Measurements from ENCODE around the gene HRH2.
"Not testable (repeated sequence)": the region's sequence is repeated elsewhere in the genome, so short reads cannot be mapped to it uniquely, and the experiment has no call there.

HRH2 gene

DNA sequence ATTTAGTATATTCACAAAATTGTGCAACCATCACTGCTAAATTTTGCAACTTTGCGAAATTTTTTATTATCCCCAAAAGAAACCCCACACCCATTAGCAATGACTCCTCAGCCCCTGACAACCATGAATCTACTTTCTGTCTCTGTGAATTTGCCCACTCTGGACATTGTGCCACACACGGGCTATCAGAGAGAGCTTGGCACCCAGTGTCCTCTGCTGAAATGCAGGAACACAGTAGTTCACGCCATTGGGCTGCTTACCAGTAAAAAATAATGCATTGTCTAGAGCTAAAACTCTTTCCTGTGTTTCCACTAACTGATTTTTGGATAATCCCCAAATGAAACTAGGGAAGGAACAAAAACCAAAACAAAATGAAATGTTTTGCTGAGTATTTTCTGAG is 60.0 kb downstream of the HRH2 start:
- DNase-seq, result no peak

DNA sequence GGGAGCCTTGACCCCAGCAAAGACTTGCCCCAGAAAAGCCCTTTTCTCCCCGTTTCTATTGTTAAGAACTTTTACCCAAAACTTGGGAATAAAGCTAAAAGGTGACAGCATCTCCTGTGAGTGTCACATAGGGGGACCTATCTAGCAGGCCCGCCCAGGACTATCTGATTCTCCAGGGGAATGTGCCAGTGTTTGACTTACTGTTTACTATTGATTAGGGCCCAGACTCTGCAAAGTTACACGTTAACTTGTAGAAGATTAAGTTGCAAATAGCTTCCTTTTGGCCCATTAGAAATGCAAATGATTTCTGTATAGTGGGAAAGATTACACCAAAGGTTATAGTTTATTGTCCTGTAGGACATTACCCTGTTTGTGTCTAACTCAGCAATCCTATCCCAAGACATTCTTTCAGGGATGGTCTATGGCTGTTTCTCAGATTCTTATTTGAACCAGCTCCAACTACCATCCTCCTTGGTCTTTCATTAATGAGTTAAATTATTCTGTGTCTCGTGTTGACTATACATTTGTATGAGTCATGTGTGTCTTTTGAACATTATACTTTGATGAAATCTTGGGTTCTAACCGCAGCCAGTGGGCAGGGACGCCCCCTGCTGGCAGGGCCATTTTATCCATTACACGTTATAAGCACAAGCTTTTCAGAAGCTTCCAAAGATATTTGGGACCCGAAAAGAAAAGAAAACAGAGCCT is 60.7 kb downstream of the HRH2 start:
- peak; percentile 4 for DNase-seq

DNA sequence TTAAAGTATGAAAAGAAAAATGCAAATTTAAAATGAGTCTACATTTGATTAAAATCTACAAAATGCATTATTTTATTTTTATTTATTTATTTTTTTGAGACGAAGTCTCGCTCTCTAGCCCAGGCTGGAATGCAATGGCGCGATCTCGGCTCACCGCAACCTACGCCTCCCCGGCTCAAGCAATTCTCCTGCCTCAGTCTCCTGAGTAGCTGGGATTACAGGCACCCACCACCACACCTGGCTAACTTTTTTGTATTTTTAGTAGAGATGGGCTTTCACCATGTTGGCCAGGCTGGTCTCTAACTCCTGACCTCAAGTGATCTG is 61.2 kb downstream of the HRH2 start:
- DNase-seq, result not testable (repeated sequence)

DNA sequence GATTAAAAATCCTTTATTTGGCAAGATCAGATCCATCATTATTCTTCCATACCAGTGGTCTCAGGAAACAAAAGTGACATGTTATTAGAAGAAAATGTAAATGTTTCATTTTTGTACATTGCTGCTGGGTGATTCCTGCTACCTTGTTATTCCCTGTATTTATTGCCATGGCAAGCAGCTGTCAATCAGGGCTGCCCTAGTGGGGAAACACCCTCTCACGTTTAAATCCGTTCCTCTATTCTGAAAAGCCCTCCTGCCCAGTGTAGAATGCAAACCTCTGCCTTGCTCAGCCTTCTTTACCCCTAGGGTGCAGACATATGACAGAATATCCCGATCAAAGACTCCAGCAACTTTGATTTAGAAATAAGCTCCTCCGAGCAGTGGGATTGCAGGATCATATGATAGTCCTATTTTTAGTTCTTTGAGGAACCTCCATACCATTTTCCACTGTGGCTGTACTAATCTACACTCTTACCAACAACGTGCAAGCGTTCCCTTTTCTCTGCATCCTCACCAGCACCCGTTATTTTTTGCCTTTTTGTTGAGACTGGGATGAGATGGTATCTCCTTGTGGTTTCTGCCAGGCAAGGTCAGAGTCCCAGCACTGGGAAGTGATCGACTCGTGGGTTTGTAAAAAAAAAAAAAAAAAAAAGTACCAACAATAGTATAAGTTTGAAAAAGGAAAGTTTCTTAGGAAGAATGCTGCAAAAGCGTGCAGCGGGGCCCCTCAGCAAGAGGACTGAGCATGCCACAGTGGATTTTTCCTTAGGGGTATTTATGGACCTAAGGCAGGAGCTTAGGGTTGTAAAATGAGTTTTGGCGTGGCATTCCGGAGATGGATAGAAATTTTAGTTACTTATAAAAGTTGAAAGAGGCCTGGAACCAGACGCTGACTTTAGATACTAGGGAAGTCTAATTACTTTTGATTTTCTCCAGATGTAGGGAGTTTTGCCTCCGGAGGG is 66.7 kb downstream of the HRH2 start:
- no peak for DNase-seq

DNA sequence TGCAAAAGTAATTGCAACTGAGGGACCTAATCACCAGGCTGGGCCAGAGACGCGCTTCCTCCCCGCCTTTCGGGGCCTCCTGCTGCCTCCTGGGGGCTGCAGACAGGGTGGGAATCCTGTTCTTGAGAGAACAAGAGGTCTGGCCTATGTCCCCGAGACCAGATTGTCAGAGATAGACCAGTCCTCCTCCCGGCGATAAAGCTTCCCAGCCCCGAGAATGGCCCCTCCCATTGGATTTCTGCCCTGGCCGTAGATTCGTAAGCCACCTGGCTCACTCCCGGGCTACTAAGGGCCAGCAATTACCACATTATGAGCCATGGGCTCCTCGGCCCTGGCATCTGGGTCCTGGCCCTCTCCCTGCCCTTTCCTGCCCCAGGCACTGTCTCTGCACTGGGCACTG is 70.4 kb downstream of the HRH2 start:
- DNase-seq, result no peak

DNA sequence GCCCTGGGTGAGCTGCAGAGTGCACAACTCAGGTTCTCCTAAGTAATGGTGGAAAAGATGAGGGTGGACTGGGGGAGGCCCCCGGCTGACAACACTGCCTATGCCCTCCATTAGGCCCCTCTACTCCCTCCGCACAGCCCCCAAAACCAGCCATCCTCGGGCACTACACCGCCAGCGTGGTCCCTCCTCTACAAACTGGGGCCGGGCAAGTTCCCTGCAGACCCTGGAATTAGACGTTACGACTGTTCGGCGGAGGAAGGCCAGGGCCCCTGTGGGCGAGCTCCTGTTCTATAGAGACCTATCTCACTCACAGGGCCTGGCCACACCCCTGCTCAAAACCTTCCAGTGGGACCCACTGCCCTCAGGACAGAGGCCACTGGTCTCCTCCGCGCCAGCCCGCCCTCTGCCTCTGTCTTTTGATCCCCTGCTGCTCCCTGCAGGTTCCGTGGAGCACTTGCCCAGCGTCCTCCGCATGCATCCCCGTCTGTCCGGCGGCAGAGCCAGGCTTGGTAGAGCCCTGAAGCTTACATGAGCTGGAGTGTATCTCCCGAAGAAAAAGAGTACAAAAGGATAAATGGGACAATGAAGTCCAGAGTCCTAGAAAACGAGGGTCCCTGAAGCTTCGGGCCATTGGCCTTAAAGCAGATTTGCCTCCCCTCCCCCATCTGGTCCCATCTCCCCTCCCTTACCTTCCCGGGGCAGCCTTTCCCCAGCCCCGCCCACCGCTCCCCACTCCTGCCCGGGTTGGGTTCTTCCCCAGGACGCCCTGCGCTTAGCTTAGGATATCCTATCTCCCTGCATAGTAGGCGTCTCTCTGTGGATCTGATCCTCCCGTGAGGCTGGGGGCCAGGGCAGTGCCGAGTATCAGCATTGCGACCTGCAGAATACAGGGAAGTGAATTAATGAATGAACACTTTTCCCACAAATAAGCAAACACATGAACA is 71.3 kb downstream of the HRH2 start:
- DNase-seq, result no peak

DNA sequence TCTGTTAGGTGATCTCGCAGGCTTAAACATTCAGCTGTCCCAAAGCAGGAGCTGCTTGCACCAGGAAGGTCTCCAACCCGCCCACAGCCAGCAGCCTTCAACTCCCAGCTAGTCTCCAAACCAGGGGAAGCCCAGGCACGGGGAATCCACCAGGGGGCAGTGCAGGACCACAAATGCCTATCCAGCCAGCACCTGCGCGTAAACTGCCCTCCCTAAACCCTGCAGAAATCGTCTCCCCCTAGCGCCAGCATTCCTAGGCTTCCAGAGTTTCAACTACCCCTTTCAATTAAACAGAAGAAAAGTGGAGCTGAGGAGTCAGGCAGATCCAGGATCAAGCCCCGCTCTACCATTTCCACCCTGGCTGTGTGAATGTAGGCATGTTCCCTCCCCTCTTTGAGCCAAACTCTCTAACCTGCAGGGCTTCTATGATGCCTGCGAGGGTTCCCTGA is 72.0 kb downstream of the HRH2 start:
- peak; percentile 82 for DNase-seq

DNA sequence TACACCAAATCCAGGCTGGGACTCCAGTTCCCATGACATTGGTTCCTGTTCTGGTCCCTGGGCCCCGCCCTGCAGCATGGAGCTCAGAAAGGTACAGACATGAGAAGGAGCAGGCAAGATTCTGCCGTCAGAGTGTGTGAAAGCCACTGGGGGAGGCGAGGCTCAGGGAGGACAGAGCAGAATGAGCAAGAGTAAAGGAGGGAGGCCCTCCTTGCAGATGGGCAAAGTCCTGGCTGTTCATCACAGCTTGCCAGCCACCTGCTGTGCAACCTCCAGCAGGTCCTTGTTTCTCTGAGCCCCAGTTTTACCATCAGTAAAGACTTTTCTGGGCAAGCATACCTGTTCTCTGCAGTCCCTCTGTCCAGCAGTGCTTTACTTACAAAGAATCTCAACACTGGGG is 73.3 kb downstream of the HRH2 start:
- no peak for DNase-seq

DNA sequence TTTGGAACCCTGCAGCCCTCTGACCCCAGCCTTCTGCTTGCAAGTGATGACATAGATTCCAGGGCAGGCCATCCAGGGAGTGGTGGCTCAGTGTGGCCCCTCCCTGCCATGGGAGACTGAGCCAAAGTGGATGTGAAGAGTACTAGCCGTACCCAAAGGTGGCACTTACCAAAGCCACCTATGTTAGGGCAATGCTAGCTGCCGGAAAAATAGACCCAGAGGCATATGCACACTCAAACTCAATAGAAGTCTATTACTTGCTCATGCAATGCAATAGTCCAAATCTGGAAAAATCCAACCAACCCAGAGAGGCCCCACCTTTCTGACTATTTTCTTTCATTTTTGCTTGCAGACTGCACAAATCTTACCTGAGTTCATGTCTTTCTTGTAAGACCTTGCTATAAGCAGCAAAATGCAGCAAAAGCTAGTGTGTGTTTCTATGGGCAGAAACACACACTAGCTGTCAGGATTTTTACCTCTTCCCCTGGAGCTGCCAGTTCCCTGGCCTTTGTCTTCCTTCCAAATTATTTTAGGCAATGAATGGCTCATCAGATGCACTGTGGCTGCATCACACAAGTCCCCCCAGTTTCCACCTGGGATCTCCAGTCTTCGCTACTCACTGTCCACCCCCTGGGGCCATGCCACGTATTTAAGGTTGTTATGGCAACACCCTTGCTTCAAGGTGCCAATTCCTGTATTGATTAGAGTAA is 74.0 kb downstream of the HRH2 start:
- no peak for DNase-seq

DNA sequence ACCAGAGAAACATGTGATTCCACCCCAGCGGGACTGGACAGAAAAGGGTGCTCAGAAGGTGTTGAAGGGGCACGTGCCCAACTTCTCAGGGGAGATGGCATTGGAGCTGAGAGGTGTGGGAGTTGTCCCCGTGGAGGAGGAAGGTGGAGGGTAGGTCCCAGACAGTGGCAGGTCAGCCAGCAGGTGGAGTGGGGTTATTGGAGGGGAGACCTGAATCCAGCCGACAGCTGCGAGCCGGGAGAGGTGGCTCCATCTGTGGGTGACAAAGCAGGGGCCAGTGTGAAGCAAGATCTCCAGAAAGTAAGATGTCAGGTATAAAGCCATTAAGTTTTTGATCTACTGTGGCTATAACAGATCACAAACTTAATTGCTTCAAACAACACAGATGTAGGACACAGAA is 75.1 kb downstream of the HRH2 start:
- no peak for DNase-seq

DNA sequence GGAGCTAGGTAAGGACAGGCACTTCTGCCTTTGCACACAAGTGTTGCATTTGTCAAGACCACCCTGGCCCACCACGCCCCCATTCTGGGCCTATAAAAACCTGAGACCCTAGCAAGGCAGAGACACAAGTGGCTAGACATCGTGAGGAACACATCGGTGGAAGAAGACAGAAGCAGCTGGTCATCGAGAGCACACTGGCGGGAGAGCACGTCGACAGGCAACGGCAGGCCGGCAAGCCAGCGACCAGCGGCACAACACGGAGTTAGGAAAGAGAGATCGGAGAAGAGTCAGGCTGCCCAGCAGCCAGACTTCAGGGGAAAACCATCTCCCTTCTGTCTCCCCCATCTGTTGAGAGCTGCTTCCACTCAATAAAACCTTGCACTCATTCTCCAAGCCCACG is 76.1 kb downstream of the HRH2 start:
- no peak for DNase-seq

DNA sequence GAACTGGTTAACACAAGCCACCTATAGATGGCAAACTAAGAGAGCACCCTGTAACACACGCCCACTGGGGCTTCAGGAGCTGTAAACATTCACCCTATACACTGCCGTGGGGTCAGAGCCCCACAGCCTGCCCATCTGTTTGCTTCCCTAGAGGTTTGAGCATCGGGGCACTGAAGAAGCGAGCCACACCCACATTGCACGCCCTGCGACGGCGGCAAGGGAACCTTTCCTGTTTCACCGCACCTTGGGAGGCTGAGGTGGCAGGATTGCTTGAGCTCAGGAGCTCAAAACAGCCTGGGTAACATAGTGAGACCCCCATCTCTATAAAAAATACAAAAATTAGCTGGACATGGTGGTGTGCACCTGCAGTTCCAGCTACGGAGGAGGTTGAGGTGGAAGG is 76.6 kb downstream of the HRH2 start:
- DNase-seq, result no peak

DNA sequence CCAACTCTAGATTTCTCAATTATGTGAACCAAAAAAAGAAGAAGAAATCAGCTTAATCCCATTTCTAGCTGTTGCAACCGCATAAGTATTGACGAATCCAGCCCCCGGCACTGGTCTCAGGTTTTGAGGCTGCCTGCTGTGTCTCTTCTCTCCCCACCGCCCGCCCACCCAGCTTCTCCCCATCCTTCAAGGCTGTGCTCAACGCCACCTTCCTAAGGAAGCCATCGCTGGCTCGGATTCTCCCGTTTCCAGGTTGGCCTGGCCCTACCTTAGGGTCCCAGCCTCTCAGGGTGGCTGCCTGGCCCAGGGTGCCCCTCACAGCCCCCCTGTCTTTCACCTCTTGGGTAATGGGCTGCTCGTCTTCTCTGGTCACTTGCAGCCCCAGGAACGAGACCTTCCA is 77.8 kb downstream of the HRH2 start:
- DNase-seq, result no peak

DNA sequence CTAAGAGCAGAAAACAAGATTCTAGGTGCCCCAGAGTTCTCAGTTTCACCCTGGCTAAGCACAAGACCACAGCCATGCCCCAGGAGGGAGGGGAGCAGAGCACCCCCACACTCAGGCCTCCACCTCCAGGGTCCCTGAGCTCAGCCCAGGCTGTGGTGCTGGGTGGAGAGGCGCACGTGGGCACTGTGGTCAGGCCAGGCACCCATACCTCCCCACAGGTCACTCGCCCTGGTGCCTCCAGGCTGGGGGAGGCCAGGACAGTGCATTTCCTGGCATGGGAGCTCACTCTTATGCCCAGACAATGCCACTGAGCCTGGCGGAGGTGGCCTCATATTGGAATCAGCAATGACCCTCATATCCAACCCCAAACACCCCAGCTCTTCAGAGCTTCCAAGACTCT is 78.8 kb downstream of the HRH2 start:
- no peak for DNase-seq

DNA sequence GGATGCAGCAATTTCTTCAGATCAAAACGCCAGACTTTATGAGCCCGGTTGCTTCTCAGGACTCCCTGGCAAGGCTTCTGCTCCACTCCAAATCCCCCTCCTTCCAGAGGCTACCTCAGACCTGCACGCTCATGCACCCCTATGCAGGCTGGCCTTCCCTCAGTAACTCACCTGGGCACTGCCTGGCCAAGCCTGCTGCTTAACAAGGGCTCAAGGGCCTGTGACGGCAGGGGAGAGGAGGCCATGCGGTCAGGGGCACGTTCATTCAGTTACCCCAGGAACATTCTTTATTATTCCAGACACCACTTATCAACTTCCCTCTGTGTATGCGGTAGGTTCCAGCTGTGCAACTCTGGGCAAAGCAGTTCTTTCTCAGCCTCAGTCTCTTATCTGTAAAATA is 79.6 kb downstream of the HRH2 start:
- DNase-seq, result no peak

DNA sequence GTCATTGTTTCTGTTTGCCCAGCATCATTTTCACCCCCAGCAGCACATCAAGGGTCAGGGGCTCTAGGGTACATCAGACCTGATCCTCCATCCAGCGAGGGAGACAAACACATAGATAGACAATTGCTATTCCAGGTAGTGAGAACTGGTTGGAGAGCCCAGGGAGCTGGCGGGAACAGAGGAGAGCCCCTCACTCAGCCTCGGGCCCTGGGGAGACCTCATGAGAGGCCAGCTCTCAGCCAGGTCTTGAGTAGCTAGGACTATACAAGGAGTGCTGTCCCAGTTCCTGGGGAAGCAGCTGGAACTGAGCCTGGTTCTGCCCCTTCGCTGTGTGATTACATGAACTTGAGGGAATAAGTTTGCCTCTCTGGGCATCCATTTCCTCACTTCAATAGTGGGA is 80.3 kb downstream of the HRH2 start:
- DNase-seq, result no peak

DNA sequence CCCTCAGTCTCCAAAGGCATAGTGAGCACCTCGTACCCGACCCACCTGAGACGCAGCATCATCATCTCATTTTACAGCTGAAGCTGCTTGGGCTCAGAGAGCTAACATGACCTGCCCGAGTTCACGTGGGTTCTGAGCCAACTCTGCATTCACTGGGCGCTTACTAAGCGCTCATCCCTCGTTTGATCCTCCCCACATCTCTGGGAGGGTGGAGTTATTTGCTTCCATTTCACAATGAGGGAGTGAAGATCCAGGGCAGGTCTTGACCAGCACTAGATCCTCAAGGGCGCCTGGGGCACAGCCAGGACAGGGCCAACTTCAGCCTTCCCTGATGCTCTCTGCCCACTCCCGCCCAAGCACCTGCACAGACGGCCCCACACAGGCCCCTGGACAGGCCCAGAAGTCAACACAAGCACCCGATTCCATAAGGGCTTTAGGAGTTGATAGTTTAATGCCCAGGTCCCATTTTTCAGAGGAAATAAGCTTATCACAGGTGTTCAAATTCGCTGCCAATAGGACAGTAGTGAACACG is 80.8 kb downstream of the HRH2 start:
- DNase-seq, result no peak

DNA sequence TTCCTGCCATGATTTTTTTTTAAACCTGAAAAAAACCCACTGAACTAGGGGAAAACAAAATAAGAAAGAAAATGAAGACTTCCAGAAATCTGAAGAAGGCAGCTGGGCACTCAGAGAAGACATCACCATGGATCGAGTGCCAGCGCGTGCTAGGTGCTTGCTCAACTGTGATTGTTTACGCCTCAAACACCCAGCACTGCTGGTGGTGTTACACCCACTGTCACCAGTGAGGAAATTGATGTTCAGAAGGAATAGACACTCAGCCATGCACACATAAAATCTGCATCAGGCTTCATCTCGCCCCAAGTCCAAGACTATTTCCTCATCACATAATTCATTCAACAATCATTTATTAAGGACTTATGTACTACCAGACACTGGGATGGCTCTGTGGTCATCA is 82.1 kb downstream of the HRH2 start:
- no peak for DNase-seq

DNA sequence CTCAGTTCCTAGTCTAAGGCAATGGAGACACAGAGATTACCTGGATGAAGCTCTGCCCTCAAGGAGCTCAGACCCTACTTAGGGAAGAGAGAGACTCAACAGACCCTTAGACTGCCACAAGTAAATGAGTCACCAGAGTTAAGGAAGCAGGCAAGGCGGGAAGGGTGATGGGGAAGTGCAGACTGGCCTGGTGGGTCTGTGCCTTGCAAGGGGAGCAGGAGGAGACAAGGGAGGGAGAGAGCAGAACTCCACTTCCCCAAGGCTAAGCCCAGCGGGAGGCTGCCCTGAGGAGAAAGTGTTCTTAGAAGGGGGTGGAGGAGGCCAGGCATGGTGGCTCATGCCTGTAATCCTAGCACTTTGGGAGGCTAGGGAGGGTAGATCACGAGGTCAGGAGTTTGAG is 83.7 kb downstream of the HRH2 start:
- no peak for DNase-seq

DNA sequence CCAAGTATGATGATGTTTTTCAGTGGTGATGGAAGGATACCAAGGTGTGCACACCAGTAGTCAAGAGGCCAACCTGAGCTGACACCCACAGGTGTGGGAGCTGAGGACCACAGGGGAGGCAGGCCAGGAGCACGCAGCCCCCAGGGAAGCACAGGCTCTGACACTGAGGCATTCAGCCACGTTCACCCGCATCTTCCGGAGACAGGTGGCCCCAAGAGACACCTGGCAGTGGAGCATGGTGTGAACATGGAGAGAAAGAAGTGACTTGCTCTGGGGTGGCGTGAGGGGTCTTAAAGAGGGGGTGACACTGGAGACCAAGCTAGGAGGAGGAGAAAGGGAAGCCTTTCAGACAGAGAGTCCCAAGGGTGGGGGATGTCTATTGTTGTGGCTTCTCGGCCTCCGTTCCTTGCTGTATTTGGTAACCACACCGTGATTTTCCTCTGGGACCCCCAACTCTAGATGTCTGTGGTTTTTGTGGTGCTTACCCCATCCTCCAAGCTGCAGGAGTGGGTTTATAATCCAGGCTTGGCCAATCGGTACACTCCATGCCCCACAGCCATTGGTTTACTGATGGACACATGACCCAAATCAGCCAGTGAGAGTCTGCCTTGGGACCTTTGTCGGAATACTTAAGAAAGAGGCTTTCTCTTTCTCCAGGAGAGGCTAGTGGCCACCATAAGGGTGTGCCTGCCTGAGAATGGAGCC is 84.6 kb downstream of the HRH2 start:
- DNase-seq, result no peak

DNA sequence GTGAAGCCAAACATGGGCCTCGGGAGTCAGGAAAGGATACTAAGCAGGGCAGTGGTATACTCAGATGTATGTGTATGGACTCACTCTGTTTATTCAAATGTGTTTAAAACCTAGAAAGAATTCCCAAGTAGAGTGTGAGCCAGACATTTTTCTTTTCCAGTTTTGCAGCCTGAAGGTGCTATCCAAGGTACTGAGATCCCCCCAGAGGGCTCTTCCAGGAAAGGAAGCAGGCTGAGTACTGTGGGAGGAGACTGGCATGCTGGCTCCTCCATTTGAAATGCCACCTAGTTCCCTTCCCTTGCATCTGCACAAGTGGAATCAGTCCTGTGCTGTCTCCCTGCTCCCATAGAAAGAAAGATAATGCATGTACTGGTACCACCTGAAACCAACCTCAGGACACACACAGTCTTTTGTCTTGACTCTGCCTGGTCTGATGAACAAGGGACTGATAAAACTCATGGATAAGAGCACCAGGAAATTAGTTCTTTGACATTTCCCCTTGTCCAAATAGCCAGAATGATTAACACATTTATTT is 85.9 kb downstream of the HRH2 start:
- no peak for DNase-seq

Data from NCI-H510A treated with DMSO at 0.1 percent for 48 hours (cell line).